ENCODE results near the gene HSPA8. TPM values are rescaled to one million over a fixed set of nuclear protein-coding genes. Genes with fewer than 3 reads are reported as not detected.

Gene HSPA8
- total RNA-seq (2021; fragmentation: NEBNext Ultra II Directional; extraction: Animal tissue kit (Norgen Biotek cat#: 25700)) (2,155 and 2,163 TPM in 2 replicates), polyA plus RNA-seq (2011; rRNA removed) (828 and 1,491 TPM in 2 replicates), polyA minus RNA-seq (2011; rRNA and poly(A)+ RNA removed) (4,930 and 7,715 TPM in 2 replicates)
- polyA plus RNA-seq (2011; cell fraction: cytosol; rRNA removed), result 1,414 TPM
- 2,426 TPM for polyA plus RNA-seq (2011; cell fraction: nucleus; rRNA removed)
- 1,853 to 2,631 TPM (median 2,116 TPM) in 4 replicates for polyA plus RNA-seq (2012, experiment 1 of 2)
- polyA plus RNA-seq (2012, experiment 2 of 2), result 336 TPM
- polyA plus RNA-seq (2013, experiment 1 of 2), result 1,352 TPM
- polyA plus RNA-seq (2013, experiment 2 of 2), result 1,312 TPM
- polyA minus RNA-seq (2011; cell fraction: cytosol; rRNA and poly(A)+ RNA removed), result 1,075 TPM
- polyA minus RNA-seq (2011; cell fraction: nucleus; rRNA and poly(A)+ RNA removed), result 1,855 TPM
- long read RNA-seq, experiment 1, transcript HSPA8-201 (8 exons, 2,186 nt), result minor isoform, 92 of 1,528 reads
- long read RNA-seq, experiment 1, transcript HSPA8-224 (9 exons, 2,463 nt), result major isoform, 552 of 1,528 reads
- long read RNA-seq, experiment 1, transcript HSPA8-203 (4 exons, 963 nt), result minor isoform, 36 of 1,528 reads
- long read RNA-seq, experiment 1, transcript HSPA8-208 (3 exons, 740 nt), result minor isoform, 191 of 1,528 reads
- long read RNA-seq, experiment 1, partial matches to known transcripts, result 546 of 1,528 reads
- long read RNA-seq, experiment 1, other reads (novel, unspliced or antisense), result 61 of 1,528 reads
- long read RNA-seq, experiment 2, transcript HSPA8-201 (8 exons, 2,186 nt), result minor isoform, 14 of 3,046 reads
- long read RNA-seq, experiment 2, transcript HSPA8-224 (9 exons, 2,463 nt), result major isoform, 2,676 of 3,046 reads
- long read RNA-seq, experiment 2, transcript HSPA8-208 (3 exons, 740 nt), result minor isoform, 40 of 3,046 reads
- long read RNA-seq, experiment 2, transcript HSPA8-222 (6 exons, 1,884 nt), result minor isoform, 117 of 3,046 reads
- long read RNA-seq, experiment 2, partial matches to known transcripts, result 130 of 3,046 reads
- long read RNA-seq, experiment 2, other reads (novel, unspliced or antisense), result 54 of 3,046 reads

- Histone ChIP-seq H3K27ac (ENCODE audit: low read depth, low read length) (peak within 1 kb of the TSS; percentile 99), H4K20me1 (replicated peaks in 1 of 2; ENCODE audit: control insufficient read depth in 1 of 2, insufficient read depth in 2 of 2, low read length in 2 of 2) (peaks cover 27 to 32% of the 10 kb centered on the region in 2 experiments), H3K9ac (replicated peaks in 1 of 4; ENCODE audit: extremely low read depth in 1 of 4, low read depth in 3 of 4, low read length in 3 of 4) (peak within 1 kb of the TSS; percentile 94 to 99 (median 98)), H4K91ac (replicated peaks; ENCODE audit: insufficient read length, low read length) (peak within 1 kb of the TSS; percentile 91), H3K18ac (ENCODE audit: extremely low read depth, low read length) (peak within 1 kb of the TSS; percentile 97), H4K8ac (ENCODE audit: extremely low read depth, insufficient read depth, low read length) (peak within 1 kb of the TSS; percentile 99), H2BK5ac (ENCODE audit: low read depth, low read length) (peak within 1 kb of the TSS; percentile 95), H2AFZ (ENCODE audit: low read length) (0 out of 2 replicates have a peak within 1 kb of the TSS, but pooled peaks have one; percentile 8), H2AK5ac (ENCODE audit: low read depth, low read length) (no peak within 1 kb of the TSS), H3K14ac (ENCODE audit: insufficient read length) (peak within 1 kb of the TSS; percentile 7), H3K9me3 (ENCODE audit: insufficient read depth in 2 of 2, low read depth in 1 of 2, low read length in 1 of 2) (no peaks in the 10 kb centered on the region), H3K23me2 (ENCODE audit: low read depth, low read length) (peaks cover 6% of the 10 kb centered on the region), H3K79me1 (ENCODE audit: low read depth, low read length) (no peaks in the 10 kb centered on the region; the same call in 1 of the 2 replicates), H2BK15ac (ENCODE audit: low read length) (no peak within 1 kb of the TSS), H2BK20ac (ENCODE audit: low read length) (no peak within 1 kb of the TSS), H3K56ac (replicated peaks; ENCODE audit: insufficient read length, low read depth, low read length) (peak within 1 kb of the TSS; percentile 97), H2BK120ac (replicated peaks; ENCODE audit: low read depth, low read length) (peak within 1 kb of the TSS; percentile 47), H3K4me2 (ENCODE audit: insufficient read depth in 1 of 2, low read depth in 2 of 2, low read length in 2 of 2) (peak within 1 kb of the TSS; percentile 81 to 93), H3K23ac (ENCODE audit: insufficient read length) (no peak within 1 kb of the TSS), H3K4me3 (ENCODE audit: extremely low read depth in 1 of 4, insufficient read depth in 2 of 4, low read depth in 3 of 4, low read length in 4 of 4) (peak within 1 kb of the TSS; percentile 89 to 98 (median 94)), H3K79me2 (ENCODE audit: control insufficient read depth in 1 of 2, insufficient read depth in 2 of 2, low read length in 2 of 2) (peaks cover 10 to 54% of the 10 kb centered on the region in 2 experiments), H2BK12ac (ENCODE audit: low read depth, low read length) (peak within 1 kb of the TSS; percentile 20; the same call in 1 of the 2 replicates), H3K36me3 (ENCODE audit: control insufficient read depth in 2 of 4, insufficient read depth in 4 of 4, low read length in 3 of 4) (peaks cover 30 to 50% (median 45%) of the 10 kb centered on the region in 4 experiments), H3K4ac (replicated peaks; ENCODE audit: insufficient read length, low read depth, low read length) (peak within 1 kb of the TSS; percentile 79), H3K27me3 (replicated peaks in 1 of 4; ENCODE audit: control insufficient read depth in 3 of 4, extremely low read depth in 1 of 4, insufficient read depth in 3 of 4, low read length in 3 of 4) (no peaks in the 10 kb centered on the region), H3K4me1 (replicated peaks in 1 of 4; ENCODE audit: control insufficient read depth in 3 of 4, insufficient read depth in 4 of 4, low read length in 3 of 4) (peaks cover 0 to 7% (median 3%) of the 10 kb centered on the region in 4 experiments; a peak in 4 of 7 replicates), H4K5ac (ENCODE audit: insufficient read length, low read depth, low read length) (peak within 1 kb of the TSS; percentile 97)
- DNase-seq (ENCODE audit: low read depth in 1 of 2, low spot score in 2 of 2) (no peak), FAIRE-seq (no peak)
- WGBS, 2 experiments (ENCODE audit: extremely low coverage in 1 of 2, insufficient coverage in 1 of 2, insufficient read length in 1 of 2, insufficient replicate concordance in 2 of 2, low coverage in 1 of 2, low lambda C conversion rate in 2 of 2, missing lambda C conversion rate in 1 of 2), result 2% methylated on average over 45 of the region's 45 CpGs; no CpG with 5 or more reads in 1 of the 2 experiments
- ChIA-PET POLR2A (ENCODE audit: partially characterized antibody) (interaction anchor here (0.6 to 3.9 kb wide), 36 partner anchors 10 to 405 kb away, joined by 3 to 54 read pairs (median 4); partner anchors contain the start of genes CLMP and UBASH3B), CTCF (ENCODE audit: partially characterized antibody) (interaction anchor here (0.8 to 1.3 kb wide), 5 partner anchors 9 to 405 kb away, joined by 3 to 10 read pairs (median 3); no protein-coding TSS in a partner anchor)
- TF ChIP-seq TAF7 (optimal IDR thresholded peaks at IDR 0.05; ENCODE audit: borderline replicate concordance, low read depth, low read length) (peak; percentile 2), POLR2A (IDR thresholded peaks at IDR 0.05; ENCODE audit: control extremely low read depth in 1 of 2, low read depth in 2 of 2, low read length in 2 of 2) (peak; percentile 76 to 92), CHD1 (IDR thresholded peaks at IDR 0.05; ENCODE audit: low read depth, low read length) (no peak), TAF1 (IDR thresholded peaks at IDR 0.05; ENCODE audit: low read depth, low read length) (peak; percentile 84), KDM1A (IDR thresholded peaks at IDR 0.05; ENCODE audit: borderline replicate concordance, low read length) (no peak), POLR2AphosphoS5 (IDR thresholded peaks at IDR 0.05; ENCODE audit: low read depth, low read length) (peak; percentile 86)
- TF ChIP-seq, protein P1, sequence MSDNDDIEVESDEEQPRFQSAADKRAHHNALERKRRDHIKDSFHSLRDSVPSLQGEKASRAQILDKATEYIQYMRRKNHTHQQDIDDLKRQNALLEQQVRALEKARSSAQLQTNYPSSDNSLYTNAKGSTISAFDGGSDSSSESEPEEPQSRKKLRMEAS (IDR thresholded peaks at IDR 0.05), result peak; percentile 68
Observed at GRCh38 chr11:123061403-123062157, at the start of gene HSPA8. HSPA8 (minus strand) TSS chr11:123062136; CDS start chr11:123061324, 812 bp downstream.
